GM21786 (cell line): ENCODE measurements around the gene GRK3.

ENCODE experiments used
- ATAC-seq: cut with Tn5 transposase; IDR thresholded peaks from one replicate; pipeline ENCODE4 v1.9.1; 2021; ENCODE audit not compliant: unreplicated experiment

Gene GRK3

DNA sequence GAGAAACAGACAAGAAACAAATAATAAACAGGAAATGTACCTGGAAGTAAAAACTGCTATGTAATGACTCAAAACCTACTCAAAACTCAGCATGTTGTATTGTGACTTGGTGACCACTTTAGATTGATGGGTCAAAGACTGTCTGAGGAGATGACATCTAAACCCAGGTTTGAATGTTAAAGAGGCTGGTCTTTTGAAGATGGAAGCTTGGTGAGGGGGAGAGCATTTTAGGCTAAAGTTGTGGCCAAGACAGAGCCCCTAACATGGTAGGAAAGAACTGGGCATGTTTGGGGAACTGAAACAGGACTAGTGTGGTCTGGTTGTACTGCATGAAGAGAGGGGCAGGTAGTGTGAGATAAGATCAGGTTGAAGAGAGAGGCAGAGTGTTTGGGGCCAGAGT, 92.2 kb downstream of the GRK3 start:
- ATAC-seq: peak; percentile 83

DNA sequence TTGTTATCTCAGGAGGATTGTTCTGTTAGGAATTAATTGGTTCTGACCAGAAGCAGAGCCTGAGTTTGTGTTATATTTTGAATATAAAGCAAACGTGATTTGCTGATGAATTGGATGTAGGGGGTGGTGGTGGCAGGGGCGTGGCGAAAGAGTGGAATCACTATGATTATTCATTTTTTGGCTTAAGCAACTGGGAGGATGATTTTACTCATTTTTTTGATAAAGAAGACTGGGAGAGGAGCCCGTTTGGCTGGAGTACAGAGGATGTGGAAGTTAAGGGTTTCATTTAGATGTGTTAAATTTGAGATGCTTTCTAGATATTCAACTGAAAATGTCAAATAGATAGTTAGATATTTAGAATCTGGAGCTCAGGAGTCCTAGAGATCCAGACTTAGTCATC, 94.2 kb downstream of the GRK3 start:
- no peak for ATAC-seq

DNA sequence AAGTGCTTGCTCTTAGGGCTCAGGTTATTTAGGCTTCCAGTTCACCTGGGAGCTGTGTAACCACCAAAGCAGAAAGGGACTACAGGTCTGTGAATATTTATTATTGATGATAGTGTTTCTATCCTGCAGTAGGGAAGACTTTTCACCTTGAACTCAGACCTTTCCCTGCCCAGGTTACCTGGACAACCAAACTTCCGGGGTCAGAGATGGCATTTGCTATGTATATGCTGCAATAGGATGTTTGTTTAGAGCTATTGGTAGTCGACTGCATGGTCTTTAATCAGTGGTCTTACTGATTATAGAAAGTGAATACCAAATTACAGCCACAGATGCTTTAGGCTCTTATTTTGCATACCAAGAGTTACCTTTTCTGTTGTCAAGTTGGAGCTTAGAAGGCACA, 94.9 kb downstream of the GRK3 start:
- ATAC-seq: no peak

DNA sequence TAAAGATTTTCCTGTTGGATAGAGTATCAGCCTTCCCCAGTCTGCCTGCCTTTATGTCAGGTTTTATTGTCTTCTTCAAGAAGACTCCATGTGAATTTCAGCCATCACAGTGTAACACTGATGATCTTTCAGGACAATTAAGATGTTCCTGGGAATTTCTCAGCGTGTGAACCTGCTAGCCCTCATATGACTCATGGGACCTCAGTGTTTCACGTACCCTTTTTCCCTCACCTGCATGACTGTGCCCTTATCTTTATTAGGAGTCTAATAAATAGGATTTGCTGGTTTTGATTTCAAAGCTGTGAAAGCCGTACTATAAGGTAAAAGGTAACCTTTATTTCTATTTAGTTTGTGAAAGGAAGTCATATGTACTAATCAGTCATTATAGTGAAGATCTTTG, 95.9 kb downstream of the GRK3 start:
- ATAC-seq: no peak

DNA sequence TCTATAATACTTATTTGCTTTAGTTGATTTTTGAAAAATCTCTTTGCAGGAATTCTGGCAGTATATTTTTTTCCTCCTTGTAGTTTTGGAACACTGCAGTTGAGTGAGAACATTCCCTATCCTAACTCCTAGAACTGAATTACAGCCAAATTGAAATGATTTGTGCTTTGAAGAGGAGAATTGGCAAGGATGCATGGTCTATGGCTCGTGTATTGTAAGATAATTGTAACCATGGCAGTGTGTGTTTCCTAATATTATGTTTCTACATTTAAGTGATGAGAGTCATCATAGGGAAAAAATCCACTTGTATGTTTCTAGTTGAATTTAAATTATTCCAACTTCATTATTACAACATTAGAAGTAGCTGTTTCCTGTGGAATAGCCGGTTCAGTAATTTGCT, 96.6 kb downstream of the GRK3 start:
- no peak for ATAC-seq

DNA sequence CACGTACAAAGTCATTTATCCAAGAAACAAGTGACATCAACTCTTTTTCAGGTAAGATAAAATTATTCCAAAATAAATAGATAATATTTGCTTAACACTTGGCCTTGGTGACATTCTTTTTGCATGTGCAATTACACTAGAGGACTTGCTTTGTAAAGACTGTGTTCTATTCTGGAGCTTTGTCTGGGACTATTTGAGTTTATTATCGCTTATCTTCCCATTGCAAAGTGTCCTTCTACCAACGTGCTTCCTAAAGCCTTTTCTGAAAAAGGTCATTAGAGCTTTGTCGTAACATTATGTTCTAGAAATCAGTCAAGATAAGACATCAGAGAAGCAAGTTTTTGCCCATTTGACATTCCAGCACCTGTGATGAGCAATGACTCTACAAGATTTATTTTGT, 99.2 kb downstream of the GRK3 start:
- no peak for ATAC-seq

DNA sequence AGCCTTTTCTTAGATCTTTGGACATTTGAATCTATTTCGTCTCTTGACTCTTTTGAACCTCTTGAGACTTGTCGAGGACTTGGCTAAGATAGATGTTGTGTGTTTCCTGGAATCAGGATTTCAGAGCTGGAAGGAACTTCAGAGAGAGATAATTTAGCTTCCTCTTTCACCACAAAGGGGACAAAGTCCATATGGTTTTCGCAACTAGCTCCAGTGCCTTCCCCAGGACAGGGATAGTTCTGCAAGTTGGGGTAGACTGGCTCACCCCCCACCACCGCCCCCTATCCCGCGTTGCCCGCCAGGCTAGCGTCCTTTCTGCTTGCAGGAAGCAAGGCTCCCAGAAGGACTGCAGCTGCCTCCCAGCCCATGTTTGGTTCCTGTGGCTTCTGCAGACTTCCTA, 101.8 kb downstream of the GRK3 start:
- no peak for ATAC-seq

DNA sequence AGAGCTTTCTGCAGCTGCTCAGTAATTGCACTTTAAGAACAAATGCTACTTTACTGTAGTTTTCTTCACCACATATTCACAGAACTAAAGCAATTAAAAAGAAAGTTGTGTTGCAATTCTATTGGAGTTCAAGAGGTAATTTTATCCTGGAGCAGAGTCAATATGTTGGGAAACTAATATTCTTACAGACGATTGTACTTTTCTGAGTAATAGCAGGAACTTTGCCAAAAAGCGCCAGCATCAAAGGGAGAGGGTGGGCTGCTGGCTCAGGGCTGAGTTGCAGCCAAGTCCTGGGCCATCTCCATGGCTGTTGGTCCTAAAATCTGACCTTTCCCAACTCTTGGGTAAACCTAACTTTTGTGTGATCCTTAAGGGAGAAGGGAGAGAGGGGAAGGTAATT, 104.0 kb downstream of the GRK3 start:
- no peak for ATAC-seq

DNA sequence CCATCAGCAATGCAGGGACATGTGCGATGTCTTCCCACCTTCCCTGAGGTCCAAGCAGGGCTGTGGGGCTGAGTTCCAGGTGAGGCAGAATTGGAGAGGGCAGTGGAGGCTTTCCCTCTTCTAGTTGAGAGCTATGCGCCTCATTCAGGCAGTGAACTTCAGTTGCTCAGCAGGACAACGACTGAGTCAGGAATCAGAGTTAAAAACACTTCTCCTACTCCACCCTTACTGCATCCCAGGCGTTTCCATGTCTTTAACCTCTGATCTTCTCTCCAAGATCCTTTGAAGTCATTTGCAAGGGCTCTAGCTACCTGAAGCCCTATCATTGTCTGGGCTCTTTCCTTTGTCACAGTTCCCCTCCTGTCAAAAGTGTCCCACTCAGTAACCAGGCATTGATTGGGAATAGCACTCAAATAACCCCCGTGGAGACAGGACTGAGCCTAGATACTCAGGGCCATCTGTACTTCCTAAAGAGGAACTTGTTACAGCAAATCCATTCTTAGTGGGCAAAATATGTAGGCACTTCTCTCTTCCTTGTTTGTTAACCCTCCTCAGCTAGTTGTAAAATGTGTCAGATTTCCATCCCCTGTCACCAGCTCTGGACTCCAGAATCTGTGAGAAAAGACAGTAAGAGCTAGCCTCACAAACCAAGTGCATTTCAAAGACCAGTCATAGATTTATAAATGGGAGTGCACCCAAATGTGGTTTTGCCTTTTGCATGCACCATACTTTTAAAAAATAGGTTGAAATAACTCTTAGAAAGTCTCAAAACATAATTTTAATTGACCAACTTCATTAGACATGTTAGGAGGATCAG, 105.0 kb downstream of the GRK3 start:
- ATAC-seq: no peak

DNA sequence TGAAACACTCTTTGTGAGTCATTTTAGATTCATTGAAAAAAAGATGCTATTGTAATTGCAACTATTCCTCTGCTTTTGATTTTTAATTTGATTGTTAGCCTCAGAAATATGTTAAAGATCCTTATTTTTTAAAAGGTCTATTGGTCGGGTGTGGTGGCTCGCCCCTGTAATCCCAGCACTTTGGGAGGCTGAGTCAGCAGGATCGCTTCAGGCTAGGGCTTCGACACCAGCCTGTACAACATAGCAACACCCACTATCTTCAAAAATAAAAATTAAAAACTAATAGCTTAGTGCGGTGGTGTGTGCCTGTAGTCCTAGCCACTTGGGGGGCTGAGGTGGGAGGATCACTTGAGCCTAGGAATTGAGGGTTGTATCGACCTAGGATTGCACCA, 105.6 kb downstream of the GRK3 start:
- ATAC-seq: no peak

DNA sequence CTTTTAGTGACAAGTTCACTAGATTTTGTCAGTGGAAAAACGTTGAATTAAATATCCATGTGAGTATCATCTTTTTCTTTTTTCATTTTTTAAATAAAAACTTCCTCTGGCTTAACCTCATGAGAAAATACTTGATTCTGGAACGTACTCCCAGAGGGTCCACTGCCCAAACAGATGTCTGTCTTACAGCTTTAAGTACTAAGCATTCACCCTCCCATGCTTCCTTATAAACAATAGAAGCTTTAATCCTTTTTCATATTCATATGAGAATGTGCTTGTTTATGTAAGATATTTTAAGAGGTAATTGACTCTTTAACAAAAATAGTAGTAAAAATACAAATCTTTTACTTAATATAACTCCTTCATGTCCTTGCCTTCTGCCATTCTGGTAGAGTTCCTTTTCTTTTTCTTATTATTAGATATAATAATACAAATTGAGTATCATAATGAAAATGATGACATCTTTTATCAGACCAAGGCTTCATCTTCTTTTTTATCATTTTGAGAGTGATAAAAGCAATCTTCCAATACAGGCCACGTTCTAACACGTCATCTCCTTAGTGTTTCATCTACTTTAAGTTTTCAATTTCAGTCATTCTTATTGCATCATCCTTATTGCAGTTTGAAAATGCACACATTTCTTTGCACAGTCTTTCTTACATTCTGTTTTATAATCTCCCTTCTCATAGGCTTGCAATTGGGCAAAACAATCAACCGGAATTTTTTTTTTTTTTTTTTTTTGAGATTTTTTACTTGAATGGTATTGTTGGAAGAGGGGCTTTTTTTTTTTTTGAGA, 108.0 kb downstream of the GRK3 start:
- no peak for ATAC-seq

DNA sequence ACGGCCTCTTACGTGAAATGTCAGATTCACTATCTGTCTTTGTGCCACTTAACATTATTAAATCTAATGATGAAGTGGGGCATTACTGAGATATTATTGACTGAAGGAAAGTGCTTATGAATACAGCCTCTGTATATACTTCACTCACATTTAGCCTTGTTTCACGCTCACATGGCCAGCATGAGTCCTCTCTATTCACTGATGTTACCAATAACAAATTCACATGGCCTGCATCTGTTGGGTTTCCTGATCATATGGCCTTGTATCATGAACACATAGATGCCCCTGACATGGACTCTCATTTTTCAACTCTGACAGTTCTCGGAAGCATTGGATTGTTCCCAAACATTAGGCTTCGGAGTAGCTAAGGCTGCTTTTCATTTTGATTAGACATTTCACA, 109.2 kb downstream of the GRK3 start:
- ATAC-seq: no peak

DNA sequence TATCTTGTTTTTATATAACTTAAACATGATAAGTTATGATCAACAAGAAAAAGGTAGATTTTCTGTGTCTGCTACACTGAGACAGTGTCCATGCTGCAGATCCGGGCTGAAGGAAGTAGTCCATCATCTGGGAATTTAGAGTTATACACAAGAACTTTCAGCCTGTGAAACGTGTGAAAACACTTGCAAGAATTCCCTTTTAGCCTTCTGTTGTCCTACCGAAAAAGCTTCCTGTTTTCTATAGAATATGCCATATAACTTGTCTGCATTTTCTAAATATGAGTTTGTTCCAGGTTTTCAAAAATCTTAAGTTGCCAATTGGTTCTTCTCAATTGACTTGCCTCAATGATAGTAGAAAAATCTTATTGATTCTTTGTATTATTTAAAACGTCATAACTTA, 113.2 kb downstream of the GRK3 start:
- ATAC-seq: no peak

DNA sequence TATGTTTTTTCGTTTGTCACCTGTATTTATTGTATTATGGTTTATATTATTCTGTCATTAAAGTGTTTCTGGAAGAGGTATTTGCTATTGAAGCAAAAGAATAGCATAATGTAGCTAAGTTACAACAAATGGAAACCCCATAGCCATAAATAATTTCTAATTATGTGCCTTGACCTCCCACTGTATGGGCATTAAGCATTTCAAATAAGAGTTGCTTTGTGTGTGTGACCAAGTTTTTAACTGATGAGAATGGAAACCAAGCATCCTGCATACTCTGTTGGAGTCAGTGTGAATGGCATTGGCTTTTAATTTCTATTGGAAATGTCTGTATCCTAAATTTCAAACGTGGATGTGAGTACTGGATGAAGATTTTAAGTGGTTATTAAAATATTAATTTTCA, 115.6 kb downstream of the GRK3 start:
- no peak for ATAC-seq

DNA sequence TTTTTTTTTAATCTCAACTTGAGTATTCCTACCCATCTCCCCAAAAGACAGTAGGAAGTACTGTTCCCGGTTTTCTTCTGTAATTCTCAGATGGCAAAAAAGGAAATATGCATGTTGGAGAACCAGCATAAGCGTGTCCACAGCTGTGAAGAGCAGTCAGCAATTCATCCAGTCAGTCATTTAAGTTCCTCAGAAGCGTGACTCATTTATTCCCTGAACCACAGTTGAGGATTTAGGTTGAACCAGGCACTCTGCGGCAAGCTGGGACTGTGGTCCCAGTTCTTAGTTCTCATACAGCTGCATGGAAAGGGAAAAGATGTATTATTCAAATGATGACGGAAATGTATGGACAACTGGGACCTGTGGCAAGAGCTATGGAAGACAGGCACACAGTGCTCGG, 116.5 kb downstream of the GRK3 start:
- no peak for ATAC-seq

DNA sequence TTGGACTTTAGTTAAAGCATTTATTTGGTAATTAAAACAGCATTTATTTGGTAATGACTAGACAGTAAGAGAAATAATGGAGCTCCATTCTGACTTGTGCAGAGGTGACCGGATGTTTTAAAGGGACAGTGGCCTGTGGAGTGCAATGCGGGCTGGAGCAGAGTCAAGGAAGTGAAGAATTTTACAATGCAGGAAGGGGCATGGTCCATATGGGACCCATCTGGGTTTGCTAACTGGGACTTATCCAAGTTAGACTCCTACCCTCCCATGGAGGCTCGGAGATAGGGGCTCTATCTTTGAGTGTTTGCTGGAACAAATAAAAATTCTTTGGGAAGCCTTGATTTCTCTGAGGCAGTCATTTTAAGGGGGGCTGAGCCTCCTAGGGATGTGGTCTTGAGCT, 117.6 kb downstream of the GRK3 start:
- ATAC-seq: no peak

DNA sequence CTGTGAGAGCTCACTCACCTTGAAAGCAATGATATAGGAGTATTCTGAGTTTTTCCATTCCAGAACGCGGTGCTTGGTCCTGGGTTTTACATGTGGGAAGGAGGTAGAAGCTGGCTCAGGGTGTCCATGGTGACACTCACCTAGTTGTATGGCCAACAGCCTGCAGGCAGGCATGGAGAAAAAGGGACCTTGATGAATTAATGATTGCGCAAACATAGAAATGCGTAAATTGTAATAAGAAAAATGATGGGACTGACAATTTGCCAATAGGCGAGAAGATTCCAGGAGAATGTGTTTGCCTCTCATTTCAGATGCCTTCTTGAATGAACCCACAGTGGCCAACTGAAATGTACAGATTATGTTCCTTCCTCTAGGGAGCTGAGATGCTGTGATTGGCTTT, 124.2 kb downstream of the GRK3 start:
- ATAC-seq: no peak

DNA sequence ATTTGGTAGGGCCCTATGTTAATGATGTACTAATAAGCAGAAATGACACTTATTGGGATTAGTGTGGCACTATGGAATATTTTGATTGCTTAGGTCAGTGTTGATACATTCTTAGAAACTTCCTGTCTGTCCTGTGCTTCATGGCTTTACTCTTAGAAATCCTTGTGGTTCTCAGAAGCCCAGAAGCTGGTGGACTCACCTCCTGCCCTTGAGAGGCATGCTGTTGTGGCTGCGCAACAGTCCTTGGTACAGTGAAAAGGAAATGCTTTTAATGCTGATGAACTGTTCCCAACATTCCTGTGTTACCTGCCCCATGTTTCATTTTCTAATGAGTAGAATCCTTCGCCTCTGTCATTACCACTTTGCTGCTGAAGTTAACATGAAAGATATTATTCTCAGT, 125.2 kb downstream of the GRK3 start:
- no peak for ATAC-seq

DNA sequence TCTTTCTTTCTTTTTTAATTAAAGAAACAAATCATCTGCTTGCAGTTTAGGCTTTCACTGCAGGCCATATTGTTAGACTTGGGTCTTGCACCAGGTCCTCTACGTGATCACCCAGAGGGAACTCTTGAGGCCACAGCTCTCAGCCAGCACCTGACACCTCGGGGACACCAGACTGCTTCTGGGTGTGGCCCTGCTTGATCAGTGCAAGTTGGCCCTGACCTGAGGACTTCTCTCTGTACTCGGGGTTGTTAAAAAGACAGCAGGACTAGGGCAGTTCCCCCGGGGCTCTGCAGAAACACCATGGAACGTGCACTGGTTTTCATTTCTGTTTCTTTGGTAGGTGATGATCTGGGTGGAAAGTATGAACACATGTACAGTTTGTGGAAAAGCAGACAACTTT, 126.3 kb downstream of the GRK3 start:
- ATAC-seq: no peak

DNA sequence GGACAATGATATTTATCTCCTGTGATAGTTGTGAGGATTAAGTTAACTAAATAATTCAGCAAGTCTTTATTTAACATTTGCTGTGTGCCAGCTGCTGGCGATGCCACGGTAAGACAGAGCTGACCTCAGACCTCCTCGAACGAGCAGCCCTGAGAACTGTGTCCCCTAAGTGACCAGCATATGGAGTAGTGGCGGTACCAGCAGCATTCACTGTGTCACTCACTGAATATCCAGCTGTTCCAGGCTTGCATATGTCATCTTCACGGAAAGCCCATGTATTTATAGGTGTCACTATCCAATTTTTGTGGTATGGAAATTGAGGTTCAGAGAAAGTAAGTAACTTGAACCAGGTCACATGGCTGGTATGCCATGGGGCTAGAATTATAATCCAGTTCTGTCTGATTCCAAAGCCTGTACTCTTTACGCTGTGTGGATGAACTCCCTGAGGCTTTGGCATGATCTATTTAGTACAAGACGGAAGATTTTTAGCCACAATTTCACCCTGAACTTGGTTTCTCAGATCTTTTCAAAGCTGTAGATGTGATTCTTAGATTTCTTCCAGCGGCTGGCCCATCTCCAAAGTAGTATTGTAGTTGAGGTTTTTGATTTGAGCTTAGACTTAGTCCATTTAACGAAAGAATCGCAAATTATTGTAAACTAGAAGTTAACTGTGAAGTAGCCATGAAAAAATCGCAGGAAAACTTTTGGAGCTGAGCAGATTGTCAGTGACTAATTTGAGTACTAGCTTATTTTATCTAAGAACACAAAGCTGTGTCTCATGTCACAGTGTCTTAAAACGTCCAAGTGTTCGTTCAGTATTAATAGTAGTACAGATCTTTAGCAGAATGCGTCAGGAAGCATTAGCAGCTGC, 128.2 kb downstream of the GRK3 start:
- ATAC-seq: no peak

DNA sequence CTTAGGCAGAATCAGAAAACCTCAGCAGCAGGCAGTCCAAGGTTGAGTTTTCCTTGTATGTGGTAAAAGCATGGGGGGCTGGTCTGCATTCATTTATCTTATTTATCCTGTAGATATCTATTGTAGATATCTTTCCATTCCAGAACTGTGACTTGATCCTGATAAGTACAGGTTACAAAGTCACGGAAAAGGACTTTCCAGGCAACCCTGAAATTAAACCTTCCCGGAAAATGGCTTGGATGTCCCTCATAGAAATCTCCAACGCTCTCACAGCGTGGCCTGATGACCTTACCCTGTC, 128.7 kb downstream of the GRK3 start:
- ATAC-seq: no peak
